ENCODE data around the gene COL13A1.

The COL13A1 gene

DNA sequence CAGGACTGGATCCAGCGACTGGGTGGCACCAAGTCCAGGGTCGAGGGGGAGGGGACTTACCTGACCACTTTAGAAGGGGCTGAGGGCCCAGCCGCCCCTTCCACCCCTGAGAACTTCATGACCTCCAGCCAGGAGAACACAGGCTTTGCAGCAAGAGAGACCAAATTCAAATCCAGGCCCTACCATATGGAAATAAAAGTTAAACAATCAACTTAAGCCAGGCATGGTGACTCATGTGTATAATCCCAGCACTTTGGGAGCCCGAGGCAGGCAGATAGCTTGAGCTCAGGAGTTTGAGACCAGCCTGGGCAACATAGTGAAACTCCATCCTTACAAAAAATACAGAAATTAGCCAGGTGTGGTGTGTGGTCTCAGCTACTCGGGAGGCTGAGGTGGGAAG lies 61.9 kb downstream of the COL13A1 start:
- TF ChIP-seq, protein P1, sequence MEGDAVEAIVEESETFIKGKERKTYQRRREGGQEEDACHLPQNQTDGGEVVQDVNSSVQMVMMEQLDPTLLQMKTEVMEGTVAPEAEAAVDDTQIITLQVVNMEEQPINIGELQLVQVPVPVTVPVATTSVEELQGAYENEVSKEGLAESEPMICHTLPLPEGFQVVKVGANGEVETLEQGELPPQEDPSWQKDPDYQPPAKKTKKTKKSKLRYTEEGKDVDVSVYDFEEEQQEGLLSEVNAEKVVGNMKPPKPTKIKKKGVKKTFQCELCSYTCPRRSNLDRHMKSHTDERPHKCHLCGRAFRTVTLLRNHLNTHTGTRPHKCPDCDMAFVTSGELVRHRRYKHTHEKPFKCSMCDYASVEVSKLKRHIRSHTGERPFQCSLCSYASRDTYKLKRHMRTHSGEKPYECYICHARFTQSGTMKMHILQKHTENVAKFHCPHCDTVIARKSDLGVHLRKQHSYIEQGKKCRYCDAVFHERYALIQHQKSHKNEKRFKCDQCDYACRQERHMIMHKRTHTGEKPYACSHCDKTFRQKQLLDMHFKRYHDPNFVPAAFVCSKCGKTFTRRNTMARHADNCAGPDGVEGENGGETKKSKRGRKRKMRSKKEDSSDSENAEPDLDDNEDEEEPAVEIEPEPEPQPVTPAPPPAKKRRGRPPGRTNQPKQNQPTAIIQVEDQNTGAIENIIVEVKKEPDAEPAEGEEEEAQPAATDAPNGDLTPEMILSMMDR (IDR thresholded peaks at IDR 0.05; ENCODE audit: insufficient read depth, low read length, poor library complexity, severe bottlenecking), result no peak
- no peak for DNase-seq (ENCODE audit: extremely low read depth, insufficient read length)
- no peak overlapping the region for H3K4me3 ChIP-seq (replicated peaks; ENCODE audit: low read depth, low read length)
- H3K27me3 ChIP-seq (replicated peaks; ENCODE audit: control insufficient read depth, insufficient read depth, low read length), result no peaks in the 10 kb centered on the region; the same call in none of the 2 replicates
- no peaks in the 10 kb centered on the region for H3K36me3 ChIP-seq (ENCODE audit: control insufficient read depth, insufficient read depth, low read length)

DNA sequence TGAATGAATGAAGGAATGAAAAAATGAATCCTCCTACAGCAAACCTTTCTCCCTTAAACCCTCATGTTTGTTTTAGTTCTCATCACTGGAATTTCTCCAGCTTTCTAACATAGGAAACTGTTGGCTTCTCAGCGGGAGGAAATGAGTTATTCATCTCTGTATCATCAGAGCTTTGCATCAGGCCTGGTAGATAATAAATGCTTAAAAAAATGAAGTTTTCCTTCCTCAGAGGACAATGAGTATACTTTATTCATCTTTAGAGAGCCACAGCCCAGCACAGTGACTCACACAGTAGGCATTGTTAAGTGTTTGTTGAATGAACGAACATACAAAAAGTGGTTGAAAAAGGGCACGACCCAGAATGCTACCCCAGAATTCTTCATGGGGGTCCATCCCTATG lies 62.6 kb downstream of the COL13A1 start:
- no peak for DNase-seq (ENCODE audit: extremely low read depth, insufficient read length)
- Histone ChIP-seq H3K27me3 (replicated peaks; ENCODE audit: control insufficient read depth, insufficient read depth, low read length) (no peaks in the 10 kb centered on the region; the same call in none of the 2 replicates), H3K36me3 (ENCODE audit: control insufficient read depth, insufficient read depth, low read length) (no peaks in the 10 kb centered on the region)

DNA sequence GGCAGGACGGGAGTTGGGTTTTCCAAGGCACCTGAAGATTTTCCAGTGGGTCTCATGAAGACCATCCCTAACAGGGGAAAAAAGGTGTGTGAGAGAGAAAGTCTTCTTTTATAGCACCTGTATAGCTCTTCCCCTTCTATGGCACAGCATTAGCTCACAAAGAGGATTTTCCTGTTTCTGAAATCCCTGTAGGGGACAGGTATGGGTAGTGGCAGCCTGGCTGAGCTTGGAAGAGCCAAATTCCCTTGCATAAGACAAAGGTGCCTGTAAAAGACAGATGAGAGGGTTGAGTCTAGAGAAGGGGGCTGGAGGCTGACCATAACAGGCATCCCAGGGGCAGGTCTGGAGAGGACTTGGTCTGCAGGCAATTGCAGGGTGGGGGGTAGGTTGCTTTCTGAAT lies 63.7 kb downstream of the COL13A1 start:
- Histone ChIP-seq H3K4me3 (replicated peaks; ENCODE audit: low read depth, low read length) (no peak overlapping the region), H3K27me3 (replicated peaks; ENCODE audit: control insufficient read depth, insufficient read depth, low read length) (no peaks in the 10 kb centered on the region; the same call in none of the 2 replicates), H3K36me3 (ENCODE audit: control insufficient read depth, insufficient read depth, low read length) (no peaks in the 10 kb centered on the region)
- no peak for DNase-seq (ENCODE audit: extremely low read depth, insufficient read length)
- TF ChIP-seq, protein P1 (IDR thresholded peaks at IDR 0.05; ENCODE audit: insufficient read depth, low read length, poor library complexity, severe bottlenecking), result no peak

More for the DNA sequence above, 62.6 kb downstream of the COL13A1 start:
- H3K4me3 ChIP-seq (replicated peaks; ENCODE audit: low read depth, low read length), result no peak overlapping the region
- TF ChIP-seq, protein P1 (IDR thresholded peaks at IDR 0.05; ENCODE audit: insufficient read depth, low read length, poor library complexity, severe bottlenecking), result no peak

DNA sequence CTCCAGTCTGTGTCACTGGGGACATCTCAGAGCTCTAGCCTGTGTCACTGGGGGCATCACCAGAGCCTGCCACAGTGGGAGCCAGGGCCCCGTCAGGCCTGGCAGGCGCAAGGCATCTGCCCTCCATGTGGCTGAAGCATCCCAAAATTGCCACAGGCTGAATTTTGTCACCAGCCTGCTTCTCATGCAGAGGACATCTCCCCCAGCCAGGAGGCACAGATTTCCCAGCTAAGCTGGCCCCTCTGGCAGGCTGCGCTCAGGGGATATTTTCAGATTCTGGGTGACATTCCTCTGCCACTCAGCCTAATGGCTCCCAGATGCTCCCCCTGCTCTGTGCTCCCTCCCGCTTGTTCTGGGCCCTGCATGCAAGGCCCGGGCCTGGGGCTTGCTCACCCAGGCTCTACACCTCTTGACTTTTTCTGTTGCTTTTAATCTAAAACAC lies 64.6 kb downstream of the COL13A1 start:
- TF ChIP-seq, protein P1 (IDR thresholded peaks at IDR 0.05; ENCODE audit: insufficient read depth, low read length, poor library complexity, severe bottlenecking), result no peak
- Histone ChIP-seq H3K4me3 (replicated peaks; ENCODE audit: low read depth, low read length) (no peak overlapping the region), H3K27me3 (replicated peaks; ENCODE audit: control insufficient read depth, insufficient read depth, low read length) (peaks cover 3% of the 10 kb centered on the region), H3K36me3 (ENCODE audit: control insufficient read depth, insufficient read depth, low read length) (no peaks in the 10 kb centered on the region)
- no peak for DNase-seq (ENCODE audit: extremely low read depth, insufficient read length)

DNA sequence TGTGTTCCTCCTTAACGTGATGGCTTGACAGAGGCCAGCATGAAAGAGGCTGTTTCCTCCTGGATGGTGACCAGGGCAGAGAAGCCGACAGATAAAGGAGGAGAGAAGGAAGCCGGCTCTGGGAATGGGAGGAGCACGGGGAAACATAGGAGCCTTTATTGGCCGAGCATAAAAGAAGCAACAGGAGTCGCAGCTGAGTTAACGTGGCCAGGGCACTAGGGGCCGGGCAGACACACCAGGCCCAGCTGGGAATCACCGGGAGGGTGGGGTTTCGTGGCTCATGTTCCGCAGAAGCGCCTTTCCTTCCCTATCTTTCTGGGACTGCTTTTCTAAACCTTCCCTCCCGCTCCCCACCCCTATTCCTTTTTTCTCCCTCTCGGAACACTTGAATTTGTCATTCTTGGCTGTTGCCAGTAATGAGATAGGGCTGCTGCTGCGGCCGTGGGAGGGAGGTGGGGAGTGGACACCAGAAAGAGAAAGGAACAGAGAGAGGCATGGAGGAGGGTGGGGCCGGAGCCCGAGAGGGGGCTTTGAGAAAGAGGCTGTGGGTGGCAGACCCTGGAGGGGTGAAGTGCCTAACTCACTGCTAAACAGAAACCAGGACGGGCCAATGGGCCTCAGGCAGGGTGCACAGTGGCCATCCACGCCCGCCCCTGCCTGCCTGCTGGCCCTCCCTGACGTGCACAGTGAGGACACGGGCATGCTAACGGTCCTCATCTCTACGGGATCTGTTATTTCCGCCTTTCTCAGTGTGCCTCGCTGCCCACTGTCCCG lies 65.2 kb downstream of the COL13A1 start:
- H3K36me3 ChIP-seq (ENCODE audit: control insufficient read depth, insufficient read depth, low read length), result no peaks in the 10 kb centered on the region
- DNase-seq (ENCODE audit: extremely low read depth, insufficient read length), result no peak
- TF ChIP-seq, protein P1 (IDR thresholded peaks at IDR 0.05; ENCODE audit: insufficient read depth, low read length, poor library complexity, severe bottlenecking), result no peak
- no peak overlapping the region for H3K4me3 ChIP-seq (replicated peaks; ENCODE audit: low read depth, low read length)
- H3K27me3 ChIP-seq (replicated peaks; ENCODE audit: control insufficient read depth, insufficient read depth, low read length), result peaks cover 4% of the 10 kb centered on the region
